Cardiac fibroblast (primary cell): ENCODE data around the gene RIPOR3.

Experiments used
- DNase-seq, 2 donors: peaks; one replicate each; pipeline versions ENCODE4 v3.0.0 to v3.0.0-alpha.2; 2010; ENCODE audit warnings: low read depth in 2 of 2
- H3K4me3 ChIP-seq, 2 donors: replicated peaks in 1 of 2; 1 replicate in 1 of 2; 2 replicates in 1 of 2; pipeline ENCODE4 v1.5.1; 2011; ENCODE audit warnings: low read depth in 2 of 2, low read length in 2 of 2, mild to moderate bottlenecking in 2 of 2, moderate library complexity in 1 of 2
- TF ChIP-seq, protein P1 (sequence below): IDR thresholded peaks from one replicate; pipeline ENCODE4 v1.5.1; 2011; ENCODE audit warnings: low read depth, mild to moderate bottlenecking, low read length, inconsistent platforms

The RIPOR3 gene

DNA sequence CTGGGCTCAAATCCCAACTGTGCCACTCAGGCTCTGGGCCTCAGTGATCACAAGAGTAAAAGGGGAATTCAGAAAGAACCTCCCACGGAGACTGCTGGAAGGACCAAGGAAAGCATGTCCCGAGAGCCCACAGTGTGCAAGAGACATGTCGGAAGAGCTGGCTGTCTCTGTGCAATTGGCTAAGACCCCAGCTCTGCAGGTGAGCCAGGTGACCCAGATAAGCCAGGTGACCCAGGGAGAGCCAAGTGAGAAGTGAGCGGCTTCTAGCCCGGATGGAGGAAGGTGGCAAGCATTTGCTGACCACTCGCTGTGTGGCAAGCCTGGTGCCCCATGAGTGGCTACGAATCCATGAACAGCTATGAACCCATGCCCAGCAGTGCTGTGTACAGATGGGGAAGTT is 59.1 kb downstream of the RIPOR3 start:
- TF ChIP-seq, protein P1, sequence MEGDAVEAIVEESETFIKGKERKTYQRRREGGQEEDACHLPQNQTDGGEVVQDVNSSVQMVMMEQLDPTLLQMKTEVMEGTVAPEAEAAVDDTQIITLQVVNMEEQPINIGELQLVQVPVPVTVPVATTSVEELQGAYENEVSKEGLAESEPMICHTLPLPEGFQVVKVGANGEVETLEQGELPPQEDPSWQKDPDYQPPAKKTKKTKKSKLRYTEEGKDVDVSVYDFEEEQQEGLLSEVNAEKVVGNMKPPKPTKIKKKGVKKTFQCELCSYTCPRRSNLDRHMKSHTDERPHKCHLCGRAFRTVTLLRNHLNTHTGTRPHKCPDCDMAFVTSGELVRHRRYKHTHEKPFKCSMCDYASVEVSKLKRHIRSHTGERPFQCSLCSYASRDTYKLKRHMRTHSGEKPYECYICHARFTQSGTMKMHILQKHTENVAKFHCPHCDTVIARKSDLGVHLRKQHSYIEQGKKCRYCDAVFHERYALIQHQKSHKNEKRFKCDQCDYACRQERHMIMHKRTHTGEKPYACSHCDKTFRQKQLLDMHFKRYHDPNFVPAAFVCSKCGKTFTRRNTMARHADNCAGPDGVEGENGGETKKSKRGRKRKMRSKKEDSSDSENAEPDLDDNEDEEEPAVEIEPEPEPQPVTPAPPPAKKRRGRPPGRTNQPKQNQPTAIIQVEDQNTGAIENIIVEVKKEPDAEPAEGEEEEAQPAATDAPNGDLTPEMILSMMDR: no peak
- DNase-seq: no peak
- no peak overlapping the region for H3K4me3 ChIP-seq

GRCh38 chr20:50630578-50631263 is 60.6 kb downstream of the RIPOR3 start:
- TF ChIP-seq, protein P1: no peak
- no peak overlapping the region for H3K4me3 ChIP-seq
- DNase-seq: no peak

GRCh38 chr20:50629670-50630045 is 61.7 kb downstream of the RIPOR3 start:
- H3K4me3 ChIP-seq: no peak overlapping the region
- DNase-seq: no peak
- TF ChIP-seq, protein P1: no peak

GRCh38 chr20:50628853-50629669 is 62.3 kb downstream of the RIPOR3 start:
- DNase-seq: no peak
- TF ChIP-seq, protein P1: no peak
- no peak overlapping the region for H3K4me3 ChIP-seq

GRCh38 chr20:50628332-50628731 is 63.0 kb downstream of the RIPOR3 start:
- TF ChIP-seq, protein P1: no peak
- no peak for DNase-seq
- H3K4me3 ChIP-seq: no peak overlapping the region

- DNase-seq: no peak
- no peak overlapping the region for H3K4me3 ChIP-seq
- TF ChIP-seq, protein P1: no peak
Observed at GRCh38 chr20:50627747-50628146, 63.6 kb downstream of the RIPOR3 start.
